ENCODE data around the gene CDC26.
"Not testable (repeated sequence)": the region's sequence is repeated elsewhere in the genome, so short reads cannot be mapped to it uniquely, and the experiment has no call there.

The CDC26 gene

GRCh38 chr9:113238202-113238858 is 37.0 kb downstream of the CDC26 start:
- Histone ChIP-seq H3K36me3 (ENCODE audit: low read depth) (no peaks in the 10 kb centered on the region), H3K4me1 (ENCODE audit: insufficient read depth, poor library complexity, severe bottlenecking) (no peaks in the 10 kb centered on the region), H3K27ac (ENCODE audit: poor library complexity, severe bottlenecking) (no peak overlapping the region), H3K9me3 (ENCODE audit: severe bottlenecking) (no peaks in the 10 kb centered on the region), H3K27me3 (ENCODE audit: insufficient read depth, poor library complexity, severe bottlenecking) (no peaks in the 10 kb centered on the region), H3K4me3 (ENCODE audit: severe bottlenecking) (no peak overlapping the region)
- ATAC-seq (ENCODE audit: low read depth) = no peak
- TF ChIP-seq CTCF (IDR thresholded peaks at IDR 0.05; ENCODE audit: poor library complexity, severe bottlenecking) = no peak
- DNase-seq (ENCODE audit: low spot score) = no peak

DNA sequence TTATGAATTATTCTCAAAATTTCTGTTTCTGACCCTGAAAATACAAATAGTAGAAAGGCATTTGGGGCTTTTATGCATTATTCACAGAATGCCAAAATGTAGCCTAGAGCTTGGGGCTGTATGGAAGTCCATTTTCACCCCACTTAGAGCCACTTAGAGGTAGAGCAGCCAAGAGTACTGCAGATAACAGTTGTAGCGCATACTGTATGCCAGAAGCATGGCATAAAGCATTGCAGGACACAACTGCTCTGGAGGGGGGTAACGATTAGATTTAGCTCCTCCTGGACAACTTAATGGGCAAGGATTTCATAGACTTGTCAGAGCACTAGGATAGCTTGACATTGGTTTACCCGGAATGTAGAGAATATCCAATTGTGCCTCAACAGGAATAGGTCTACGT is 38.3 kb downstream of the CDC26 start:
- DNase-seq (ENCODE audit: low spot score) = no peak
- Histone ChIP-seq H3K27me3 (ENCODE audit: insufficient read depth, poor library complexity, severe bottlenecking) (no peaks in the 10 kb centered on the region), H3K27ac (ENCODE audit: poor library complexity, severe bottlenecking) (no peak overlapping the region), H3K4me1 (ENCODE audit: insufficient read depth, poor library complexity, severe bottlenecking) (peaks cover 4% of the 10 kb centered on the region), H3K9me3 (ENCODE audit: severe bottlenecking) (no peaks in the 10 kb centered on the region), H3K36me3 (ENCODE audit: low read depth) (no peaks in the 10 kb centered on the region), H3K4me3 (ENCODE audit: severe bottlenecking) (no peak overlapping the region)
- TF ChIP-seq CTCF (IDR thresholded peaks at IDR 0.05; ENCODE audit: poor library complexity, severe bottlenecking) = no peak
- ATAC-seq (ENCODE audit: low read depth) = no peak

DNA sequence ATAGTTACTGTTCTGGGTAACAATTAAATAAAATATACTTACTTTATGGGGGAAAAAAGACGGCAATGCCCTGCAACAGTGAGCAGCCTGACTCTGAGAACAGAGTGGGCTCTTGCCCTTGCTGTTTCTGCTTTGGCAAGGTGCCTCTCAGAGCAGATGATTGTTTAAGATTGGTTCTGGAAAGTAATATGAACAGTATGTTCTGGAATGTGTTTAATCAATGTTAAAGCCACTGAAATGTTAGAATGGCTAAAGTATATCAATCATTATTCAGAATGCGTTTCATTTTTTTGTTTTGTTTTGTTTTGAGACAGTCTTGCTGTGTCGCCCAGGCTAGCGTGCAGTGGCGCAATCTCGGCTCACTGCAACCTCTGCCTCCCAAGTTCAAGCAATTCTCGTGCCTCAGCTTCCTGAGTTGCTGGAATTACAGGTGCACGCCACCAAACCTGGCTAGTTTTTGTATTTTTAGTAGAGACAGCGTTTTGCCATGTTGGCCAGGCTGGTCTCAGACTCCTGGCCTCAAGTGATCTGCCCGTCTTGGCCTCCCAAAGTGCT is 39.6 kb downstream of the CDC26 start:
- ATAC-seq (ENCODE audit: low read depth); H3K9me3 ChIP-seq (ENCODE audit: severe bottlenecking); H3K27ac ChIP-seq (ENCODE audit: poor library complexity, severe bottlenecking); H3K36me3 ChIP-seq (ENCODE audit: low read depth); H3K4me3 ChIP-seq (ENCODE audit: severe bottlenecking); H3K4me1 ChIP-seq (ENCODE audit: insufficient read depth, poor library complexity, severe bottlenecking); H3K27me3 ChIP-seq (ENCODE audit: insufficient read depth, poor library complexity, severe bottlenecking); DNase-seq (ENCODE audit: low spot score): not testable (repeated sequence)

DNA sequence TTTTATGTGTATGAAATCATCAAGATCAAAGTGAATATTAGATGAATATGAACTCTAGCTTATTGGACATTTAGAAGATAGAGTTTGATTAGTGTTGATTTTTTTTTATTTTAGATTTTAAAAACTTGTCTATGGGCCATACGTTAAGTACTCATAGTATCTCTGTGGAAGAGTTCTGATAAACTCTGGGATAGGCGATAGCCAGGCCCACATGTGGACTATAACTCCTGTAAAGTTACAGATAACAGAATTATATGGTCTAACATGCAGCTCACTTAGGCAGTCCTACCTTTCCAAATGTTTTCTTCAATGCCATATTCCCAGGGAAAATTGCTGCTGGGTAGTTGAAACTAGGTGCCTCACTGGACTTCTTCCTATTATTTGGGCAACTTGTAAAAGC is 43.7 kb downstream of the CDC26 start:
- TF ChIP-seq CTCF (IDR thresholded peaks at IDR 0.05; ENCODE audit: poor library complexity, severe bottlenecking) = no peak
- no peak for ATAC-seq (ENCODE audit: low read depth)
- no peaks in the 10 kb centered on the region for H3K27me3 ChIP-seq (ENCODE audit: insufficient read depth, poor library complexity, severe bottlenecking)
- no peaks in the 10 kb centered on the region for H3K9me3 ChIP-seq (ENCODE audit: severe bottlenecking)
- peaks cover 5% of the 10 kb centered on the region for H3K36me3 ChIP-seq (ENCODE audit: low read depth)
- H3K4me3 ChIP-seq (ENCODE audit: severe bottlenecking) = no peak overlapping the region
- DNase-seq (ENCODE audit: low spot score) = no peak
- H3K27ac ChIP-seq (ENCODE audit: poor library complexity, severe bottlenecking) = no peak overlapping the region
- H3K4me1 ChIP-seq (ENCODE audit: insufficient read depth, poor library complexity, severe bottlenecking) = peaks cover 4% of the 10 kb centered on the region

DNA sequence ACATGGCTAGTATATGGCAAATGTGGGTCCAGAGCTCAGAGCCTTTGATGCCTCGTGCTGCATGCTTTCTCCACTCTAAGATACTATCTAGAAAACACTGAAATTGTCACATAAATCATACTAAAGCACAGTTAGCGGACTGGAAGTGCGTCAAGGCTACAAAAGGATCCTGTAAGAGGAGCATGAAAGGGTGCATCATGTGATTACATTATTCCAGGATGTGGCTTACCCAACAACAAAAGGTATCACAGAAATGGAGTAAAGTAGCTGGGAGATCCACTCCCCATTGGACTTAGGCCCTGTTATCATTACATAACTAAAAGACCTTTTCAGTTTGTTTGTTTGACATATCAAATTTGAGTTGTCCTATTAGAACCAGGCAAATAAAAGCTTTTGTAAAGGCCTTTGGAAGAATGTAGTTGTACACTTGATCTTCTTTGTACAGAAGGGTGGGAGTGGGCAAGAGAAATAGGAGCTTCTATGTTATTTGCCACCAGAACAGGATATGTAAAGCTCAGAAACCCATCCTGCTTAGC is 47.2 kb downstream of the CDC26 start:
- no peak for ATAC-seq (ENCODE audit: low read depth)
- Histone ChIP-seq H3K4me1 (ENCODE audit: insufficient read depth, poor library complexity, severe bottlenecking) (peaks cover 4% of the 10 kb centered on the region), H3K27me3 (ENCODE audit: insufficient read depth, poor library complexity, severe bottlenecking) (no peaks in the 10 kb centered on the region), H3K4me3 (ENCODE audit: severe bottlenecking) (no peak overlapping the region), H3K27ac (ENCODE audit: poor library complexity, severe bottlenecking) (no peak overlapping the region), H3K36me3 (ENCODE audit: low read depth) (peaks cover 22% of the 10 kb centered on the region), H3K9me3 (ENCODE audit: severe bottlenecking) (no peaks in the 10 kb centered on the region)
- no peak for TF ChIP-seq CTCF (IDR thresholded peaks at IDR 0.05; ENCODE audit: poor library complexity, severe bottlenecking)
- DNase-seq (ENCODE audit: low spot score) = no peak
